GM19397 (cell line): ENCODE measurements around the gene EIF3A.
"Not testable (repeated sequence)": the region's sequence is repeated elsewhere in the genome, so short reads cannot be mapped to it uniquely, and the experiment has no call there.

Experiments used
- ATAC-seq: cut with Tn5 transposase; IDR thresholded peaks from one replicate; pipeline ENCODE4 v1.9.1; 2021; ENCODE audit warnings: mild to moderate bottlenecking, moderate library complexity; ENCODE audit not compliant: unreplicated experiment

Gene EIF3A

GRCh38 chr10:119100434-119101238, 20.0 kb upstream of the EIF3A start:
- ATAC-seq = no peak

- no peak for ATAC-seq
Observed at GRCh38 chr10:119098576-119098975, 18.0 kb upstream of the EIF3A start.

GRCh38 chr10:119096641-119097415, 16.2 kb upstream of the EIF3A start:
- ATAC-seq = not testable (repeated sequence)

GRCh38 chr10:119095640-119096039, 15.0 kb upstream of the EIF3A start:
- ATAC-seq = no peak

GRCh38 chr10:119090968-119091367, 10.4 kb upstream of the EIF3A start:
- no peak for ATAC-seq

- no peak for ATAC-seq
Observed at GRCh38 chr10:119090026-119090795, 9.6 kb upstream of the EIF3A start.

GRCh38 chr10:119087271-119087882, 6.8 kb upstream of the EIF3A start:
- ATAC-seq = no peak

GRCh38 chr10:119084896-119085295, 4.3 kb upstream of the EIF3A start:
- ATAC-seq = no peak

- ATAC-seq = peak; percentile 58
Observed at GRCh38 chr10:119079599-119080520, 757 bp downstream of the EIF3A start.

- ATAC-seq = no peak
Observed at GRCh38 chr10:119078422-119079179, 2.0 kb downstream of the EIF3A start.

GRCh38 chr10:119073584-119073983, 7.0 kb downstream of the EIF3A start:
- ATAC-seq = no peak

GRCh38 chr10:119070395-119071165, 10.0 kb downstream of the EIF3A start:
- ATAC-seq = no peak

GRCh38 chr10:119061926-119062325, 18.7 kb downstream of the EIF3A start:
- no peak for ATAC-seq

GRCh38 chr10:119061352-119061751, 19.3 kb downstream of the EIF3A start:
- ATAC-seq = no peak

- ATAC-seq = no peak
Observed at GRCh38 chr10:119060107-119060506, 20.5 kb downstream of the EIF3A start.

- no peak for ATAC-seq
Observed at GRCh38 chr10:119059557-119059956, 21.1 kb downstream of the EIF3A start.

- no peak for ATAC-seq
Observed at GRCh38 chr10:119058010-119058409, 22.6 kb downstream of the EIF3A start.

GRCh38 chr10:119055472-119055871, 25.1 kb downstream of the EIF3A start:
- no peak for ATAC-seq
